Measurements from ENCODE around the gene SCYL3.

GRCh38 chr1:169833179-169833901 lies 60.4 kb downstream of the SCYL3 start:
- TF ChIP-seq CTCF (IDR thresholded peaks at IDR 0.05; ENCODE audit: insufficient read depth, low read length, poor library complexity, severe bottlenecking) (no peak), EZH2phosphoT487 (conservative IDR thresholded peaks at IDR 0.05; ENCODE audit: low read length) (no peak)
